ENCODE results near the gene SPIN2A. TPM values are rescaled to one million over a fixed set of nuclear protein-coding genes. Genes with fewer than 3 reads are reported as not detected.
"Not testable (repeated sequence)": the region's sequence is repeated elsewhere in the genome, so short reads cannot be mapped to it uniquely, and the experiment has no call there.

The SPIN2A gene
- total RNA-seq, 1 experiment from 2014 or later = 2.8 TPM

GRCh38 chrX:57121162-57121755 is 15.9 kb downstream of the SPIN2A start, which contains the start of gene SPIN2B:
TSS of gene SPIN2B (minus strand) at chrX:57121548.
- Histone ChIP-seq H4K20me1 (ENCODE audit: control insufficient read depth, insufficient read depth, insufficient read length) (no peaks in the 10 kb centered on the region), H2BK120ac (ENCODE audit: low read depth, low read length, poor library complexity, severe bottlenecking) (no peak within 1 kb of the TSS), H3K56ac (ENCODE audit: insufficient read length, low read depth, low read length) (no peak within 1 kb of the TSS), H3K79me1 (ENCODE audit: insufficient read depth, low read depth, low read length, poor library complexity, severe bottlenecking) (no peaks in the 10 kb centered on the region), H4K5ac (ENCODE audit: insufficient read length, low read depth, low read length) (no peak within 1 kb of the TSS), H3K79me2 (ENCODE audit: insufficient read depth, low read length) (no peaks in the 10 kb centered on the region; the same call in 1 of the 2 replicates), H2BK20ac (ENCODE audit: low read depth, low read length, poor library complexity, severe bottlenecking) (no peak within 1 kb of the TSS), H2BK15ac (ENCODE audit: low read depth, low read length) (no peak within 1 kb of the TSS), H3K14ac (ENCODE audit: insufficient read depth, low read length) (peak within 1 kb of the TSS; percentile 90; the same call in 1 of the 2 replicates), H2BK5ac (ENCODE audit: insufficient read length, low read length) (no peak within 1 kb of the TSS), H3K23ac (ENCODE audit: insufficient read length, low read depth, low read length) (no peak within 1 kb of the TSS), H2AFZ (ENCODE audit: low read length) (no peak within 1 kb of the TSS), H3K4ac (ENCODE audit: low read depth, low read length) (no peak within 1 kb of the TSS), H3K23me2 (ENCODE audit: insufficient read length, low read depth, low read length, poor library complexity, severe bottlenecking) (no peaks in the 10 kb centered on the region), H2BK12ac (ENCODE audit: insufficient read length, low read depth, low read length) (no peak within 1 kb of the TSS), H3K9ac (ENCODE audit: extremely low read depth, insufficient read length, low read length) (peak within 1 kb of the TSS; percentile 28), H3K4me2 (ENCODE audit: insufficient read depth, insufficient read length, low read length) (peak within 1 kb of the TSS; percentile 64), H2AK5ac (ENCODE audit: insufficient read length, low read length) (no peak within 1 kb of the TSS), H3K9me3 (ENCODE audit: control insufficient read depth, low read depth, low read length) (no peaks in the 10 kb centered on the region), H3K4me1 (ENCODE audit: insufficient read depth, low read length) (no peaks in the 10 kb centered on the region), H4K91ac (ENCODE audit: insufficient read length, low read depth, low read length) (no peak within 1 kb of the TSS), H3K27me3 (ENCODE audit: insufficient read depth, low read length) (no peaks in the 10 kb centered on the region), H3K18ac (ENCODE audit: insufficient read length, low read depth, low read length) (peak within 1 kb of the TSS; percentile 37), H3T11ph (ENCODE audit: low read length) (no peak within 1 kb of the TSS), H3K27ac (ENCODE audit: insufficient read length, low read depth, low read length) (no peak within 1 kb of the TSS), H4K8ac (replicated peaks; ENCODE audit: insufficient read length, low read depth, low read length) (no peak within 1 kb of the TSS)
- peak; percentile 95 for DNase-seq
- Mint-ChIP-seq H3K27me3 (ENCODE audit: low read depth) (peaks cover 1% of the 10 kb centered on the region; the same call in 1 of the 2 replicates), H3K4me1 (peaks cover 9 to 10% of the 10 kb centered on the region in 2 experiments; a peak in 3 of 4 replicates), H3K9me3 (peaks cover 59 to 64% of the 10 kb centered on the region in 2 experiments), H3K4me3 (peak within 1 kb of the TSS; percentile 84 to 89), H3K27ac (peak within 1 kb of the TSS; percentile 94 to 98 (median 96)), H3K36me3 (ENCODE audit: insufficient read depth in 1 of 3, low read depth in 3 of 3) (peaks cover 15 to 34% (median 30%) of the 10 kb centered on the region in 3 experiments)
- WGBS (ENCODE audit: extremely low coverage, insufficient read length, low lambda C conversion rate) = no CpG with 5 or more reads among the region's 43 CpGs
- no peak for TF ChIP-seq CTCF (conservative IDR thresholded peaks at IDR 0.05)

DNA sequence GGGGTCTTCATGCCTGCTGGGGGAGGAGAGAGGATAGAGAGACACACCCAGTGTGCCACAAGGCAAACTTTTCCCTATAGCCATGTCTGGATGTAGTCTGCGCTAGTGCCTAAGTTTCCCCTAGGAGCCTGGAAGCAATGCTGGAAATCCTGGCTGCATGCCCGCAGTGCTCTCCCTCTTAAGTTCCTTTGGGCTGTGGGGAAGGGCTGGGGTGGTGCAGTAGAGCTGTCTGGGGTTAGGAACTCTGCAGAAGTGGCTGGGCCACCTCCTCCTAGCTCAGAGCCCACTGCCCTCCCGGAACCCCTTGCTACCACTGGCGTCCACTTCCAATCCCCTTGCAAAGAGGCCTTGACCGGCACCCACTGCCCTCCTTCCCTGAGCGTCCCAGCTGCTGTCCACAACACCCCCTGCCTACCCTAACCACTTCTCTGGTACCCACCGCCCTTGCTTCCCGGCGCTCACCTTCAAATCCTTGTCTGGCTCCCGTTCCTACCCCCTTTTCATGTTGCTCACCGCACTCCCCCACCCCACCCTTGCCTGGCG is 16.5 kb downstream of the SPIN2A start:
- not testable (repeated sequence) for H2BK120ac ChIP-seq (ENCODE audit: low read depth, low read length, poor library complexity, severe bottlenecking); H3K79me1 ChIP-seq (ENCODE audit: insufficient read depth, low read depth, low read length, poor library complexity, severe bottlenecking); H3K18ac ChIP-seq (ENCODE audit: insufficient read length, low read depth, low read length); H3K9me3 ChIP-seq (ENCODE audit: control insufficient read depth, low read depth, low read length); H3K23ac ChIP-seq (ENCODE audit: insufficient read length, low read depth, low read length); H2BK5ac ChIP-seq (ENCODE audit: insufficient read length, low read length); H3K4me1 ChIP-seq (ENCODE audit: insufficient read depth, low read length); H3K23me2 ChIP-seq (ENCODE audit: insufficient read length, low read depth, low read length, poor library complexity, severe bottlenecking); H3K4ac ChIP-seq (ENCODE audit: low read depth, low read length); H3K14ac ChIP-seq (ENCODE audit: insufficient read depth, low read length); H2BK12ac ChIP-seq (ENCODE audit: insufficient read length, low read depth, low read length); H3K27me3 ChIP-seq (ENCODE audit: insufficient read depth, low read length); H3K27ac ChIP-seq (ENCODE audit: insufficient read length, low read depth, low read length); H3K79me2 ChIP-seq (ENCODE audit: insufficient read depth, low read length); H4K20me1 ChIP-seq (ENCODE audit: control insufficient read depth, insufficient read depth, insufficient read length); H3T11ph ChIP-seq (ENCODE audit: low read length); H3K56ac ChIP-seq (ENCODE audit: insufficient read length, low read depth, low read length); H2AFZ ChIP-seq (ENCODE audit: low read length); H3K27me3 Mint-ChIP-seq (ENCODE audit: low read depth); H2AK5ac ChIP-seq (ENCODE audit: insufficient read length, low read length); H2BK15ac ChIP-seq (ENCODE audit: low read depth, low read length); H3K4me1 Mint-ChIP-seq; H4K5ac ChIP-seq (ENCODE audit: insufficient read length, low read depth, low read length); H4K91ac ChIP-seq (ENCODE audit: insufficient read length, low read depth, low read length); H2BK20ac ChIP-seq (ENCODE audit: low read depth, low read length, poor library complexity, severe bottlenecking); H4K8ac ChIP-seq (replicated peaks; ENCODE audit: insufficient read length, low read depth, low read length)
- DNase-seq = peak; percentile 29
- Mint-ChIP-seq H3K4me3 (peak overlapping the region; percentile 84 to 89), H3K27ac (peak overlapping the region; percentile 77 to 98 (median 80); a peak in 5 of 7 replicates), H3K9me3 (peaks cover 59 to 66% of the 10 kb centered on the region in 2 experiments), H3K36me3 (ENCODE audit: insufficient read depth in 1 of 3, low read depth in 3 of 3) (peaks cover 15 to 34% (median 33%) of the 10 kb centered on the region in 3 experiments)
- Histone ChIP-seq H3K4me2 (ENCODE audit: insufficient read depth, insufficient read length, low read length) (peak overlapping the region; percentile 64), H3K9ac (ENCODE audit: extremely low read depth, insufficient read length, low read length) (peak overlapping the region; percentile 14)
- WGBS (ENCODE audit: extremely low coverage, insufficient read length, low lambda C conversion rate) = no CpG with 5 or more reads among the region's 12 CpGs

Measured in H9 (cell line).